ENCODE data around the gene ZNF205. TPM values are rescaled to one million over a fixed set of nuclear protein-coding genes. Genes with fewer than 3 reads are reported as not detected.

ZNF205 gene
- total RNA-seq, 1 experiment from 2014 or later = 21.3 TPM

DNA sequence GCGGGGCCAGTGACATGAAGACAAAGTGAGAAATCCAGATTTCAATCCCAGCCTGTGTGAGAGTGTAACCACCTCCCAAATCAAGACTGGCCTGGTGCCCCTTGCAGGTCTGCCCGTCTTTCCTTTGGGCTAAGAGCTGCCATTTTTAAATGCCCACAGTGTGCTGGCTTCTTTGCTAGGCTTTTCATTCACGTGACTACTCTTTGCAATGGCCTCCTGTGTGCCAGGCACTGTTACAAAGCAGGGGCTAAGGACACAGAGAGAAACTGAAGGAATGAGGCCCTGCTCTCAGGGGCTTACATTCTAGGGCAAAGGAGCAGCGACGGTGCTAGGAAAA lies 13.0 kb upstream of the ZNF205 start:
- in situ Hi-C loops (cut with HindIII; ENCODE audit: low sequenced_read_pairs) = no loop called here
- no peak for DNase-seq (ENCODE audit: low spot score)

DNA sequence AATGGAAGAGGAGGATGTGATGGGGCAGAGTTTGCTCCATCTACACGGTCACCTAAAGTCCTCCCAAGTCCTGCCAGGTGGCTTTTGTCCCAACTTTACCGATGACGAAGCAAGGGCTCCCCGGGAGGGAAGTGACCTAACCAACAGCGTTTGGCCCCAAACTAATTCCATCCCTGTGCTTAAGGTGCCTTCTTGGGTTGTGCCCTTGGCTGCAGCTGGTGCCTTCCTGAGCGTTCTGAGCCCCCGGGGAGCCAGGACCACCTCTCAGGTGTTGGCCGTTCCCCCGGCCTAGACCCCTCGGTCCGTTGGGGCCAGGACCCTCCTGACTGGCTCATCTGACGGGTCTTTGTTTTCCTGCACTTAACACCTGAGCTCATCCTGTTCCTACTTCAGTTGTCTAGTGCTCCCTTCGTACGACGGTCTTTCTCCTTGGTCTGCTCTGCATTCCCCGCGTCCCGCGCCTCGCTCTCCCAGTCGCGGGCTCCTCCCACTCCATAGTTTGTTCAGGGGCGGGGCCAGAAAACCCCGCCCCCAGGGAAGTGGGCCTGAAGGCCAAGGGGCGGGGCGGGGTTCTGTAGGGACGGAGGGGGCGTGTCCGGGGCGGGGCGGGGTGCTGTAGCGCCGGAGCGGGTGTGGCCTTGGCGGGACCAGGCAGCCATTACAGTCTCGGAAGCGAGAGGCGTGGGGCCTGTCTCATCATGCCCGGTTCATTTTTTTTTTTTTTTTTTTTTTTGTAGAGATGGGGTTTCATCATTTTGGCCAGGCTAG lies 12.5 kb upstream of the ZNF205 start:
- in situ Hi-C loops (cut with HindIII; ENCODE audit: low sequenced_read_pairs) = no loop called here
- peak; percentile 65 for DNase-seq (ENCODE audit: low spot score)

DNA sequence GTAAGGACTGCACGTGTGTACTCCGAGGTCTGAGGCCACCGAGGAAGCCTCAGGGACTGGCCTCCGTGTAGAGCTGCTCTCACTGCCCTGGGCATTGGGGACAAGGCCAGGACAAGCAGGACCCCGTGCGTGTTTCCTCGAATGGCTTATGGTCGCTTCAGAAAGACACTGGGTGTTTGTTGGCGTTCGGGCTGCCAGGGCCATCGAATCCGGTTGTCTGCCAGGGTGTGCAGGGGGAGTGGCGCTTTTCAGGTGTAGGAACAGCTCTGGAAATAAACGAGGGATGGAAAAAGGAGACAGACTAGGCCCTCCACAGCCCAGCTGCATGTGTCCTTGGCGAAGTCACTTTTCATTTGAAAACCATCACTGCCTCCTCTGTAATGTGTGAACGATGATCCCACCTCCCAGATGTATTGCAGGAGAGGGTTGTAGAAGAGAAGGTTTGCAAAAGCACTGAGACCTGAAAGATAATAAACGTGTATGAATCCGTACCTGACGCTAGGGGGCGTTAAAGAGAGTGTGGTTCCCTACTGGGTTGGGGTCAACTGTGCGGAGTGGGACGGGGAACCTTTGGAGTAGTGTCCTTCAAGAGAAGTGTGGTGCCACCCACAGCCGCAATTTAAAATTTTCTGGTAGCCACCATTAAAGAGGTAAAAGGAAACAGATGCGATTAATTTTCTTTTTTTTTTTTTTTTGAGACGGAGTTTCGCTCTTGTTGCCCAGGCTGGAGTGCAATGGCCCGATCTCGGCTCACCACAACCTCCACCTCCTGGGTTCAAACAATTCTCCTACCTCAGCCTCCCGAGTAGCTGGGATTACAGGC lies 11.2 kb upstream of the ZNF205 start:
- in situ Hi-C loops (cut with HindIII; ENCODE audit: low sequenced_read_pairs) = no loop called here
- peak; percentile 37 for DNase-seq (ENCODE audit: low spot score)

DNA sequence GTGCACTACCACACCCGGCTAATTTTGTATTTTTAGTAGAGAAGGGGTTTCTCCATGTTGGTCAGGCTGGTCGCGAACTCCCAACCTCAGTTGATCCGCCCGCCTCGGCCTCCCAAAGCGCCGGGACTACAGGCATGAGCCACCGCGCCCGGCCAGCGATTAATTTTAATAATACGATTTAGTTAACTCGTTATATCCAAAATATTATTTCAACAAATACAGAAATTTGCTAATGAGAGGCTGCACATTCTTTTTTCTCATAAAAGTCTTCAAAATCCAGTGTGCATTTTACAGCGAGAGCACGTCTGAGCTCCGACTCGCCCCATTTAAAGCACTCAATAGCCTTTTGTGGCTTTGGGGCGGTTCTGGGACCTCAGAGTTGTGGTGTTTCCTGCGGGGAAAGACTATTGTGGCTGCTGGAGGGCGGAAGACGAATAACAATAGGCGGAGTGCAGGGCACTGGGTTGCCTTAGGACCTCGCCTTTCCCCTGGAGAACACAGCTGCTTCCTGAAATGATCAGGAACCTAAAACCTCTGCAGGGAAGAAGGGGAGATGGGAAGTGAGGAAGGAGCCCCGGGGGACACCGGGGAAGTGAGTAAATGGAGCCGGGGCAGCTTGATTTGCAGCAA lies 10.4 kb upstream of the ZNF205 start:
- no peak for DNase-seq (ENCODE audit: low spot score)
- in situ Hi-C loops (cut with HindIII; ENCODE audit: low sequenced_read_pairs) = no loop called here

DNA sequence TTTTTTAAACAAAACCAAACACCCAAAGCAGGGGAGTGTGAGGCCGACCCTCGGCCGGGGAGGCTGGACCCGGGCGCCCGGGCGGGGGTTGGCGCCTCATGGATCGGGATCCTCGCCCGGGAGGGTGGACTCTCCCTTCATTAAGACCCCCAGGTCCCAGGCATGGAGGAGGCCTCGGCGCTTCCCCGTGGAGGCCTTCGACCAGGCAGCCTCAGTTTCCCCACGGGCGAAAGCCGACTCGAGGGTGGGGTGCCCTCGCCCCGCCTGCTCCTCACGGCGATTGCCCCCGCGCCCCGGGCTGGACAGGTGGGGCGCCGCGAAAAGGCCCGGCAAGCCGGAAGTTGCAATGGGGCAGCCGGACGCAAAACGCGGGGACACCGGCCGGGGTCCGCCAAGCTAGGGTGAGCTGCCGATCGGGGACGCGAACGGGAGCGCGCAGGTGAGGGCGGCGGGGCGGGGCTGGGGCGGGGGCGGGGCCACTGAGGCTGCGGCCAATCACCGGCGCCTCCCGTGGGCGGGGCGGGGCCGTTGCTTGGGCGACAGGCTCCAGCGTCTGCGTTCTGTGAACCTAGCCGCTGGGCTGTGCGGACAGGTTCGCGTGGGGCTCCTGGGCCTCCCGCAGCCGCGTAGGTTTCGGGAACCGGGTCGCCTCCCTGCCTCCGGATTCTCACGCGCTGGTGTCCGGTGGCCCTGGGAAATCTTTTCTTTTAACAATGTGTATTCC lies 6.0 kb upstream of the ZNF205 start:
- peak; percentile 90 for DNase-seq (ENCODE audit: low spot score)
- in situ Hi-C loops (cut with HindIII; ENCODE audit: low sequenced_read_pairs) = no loop called here

DNA sequence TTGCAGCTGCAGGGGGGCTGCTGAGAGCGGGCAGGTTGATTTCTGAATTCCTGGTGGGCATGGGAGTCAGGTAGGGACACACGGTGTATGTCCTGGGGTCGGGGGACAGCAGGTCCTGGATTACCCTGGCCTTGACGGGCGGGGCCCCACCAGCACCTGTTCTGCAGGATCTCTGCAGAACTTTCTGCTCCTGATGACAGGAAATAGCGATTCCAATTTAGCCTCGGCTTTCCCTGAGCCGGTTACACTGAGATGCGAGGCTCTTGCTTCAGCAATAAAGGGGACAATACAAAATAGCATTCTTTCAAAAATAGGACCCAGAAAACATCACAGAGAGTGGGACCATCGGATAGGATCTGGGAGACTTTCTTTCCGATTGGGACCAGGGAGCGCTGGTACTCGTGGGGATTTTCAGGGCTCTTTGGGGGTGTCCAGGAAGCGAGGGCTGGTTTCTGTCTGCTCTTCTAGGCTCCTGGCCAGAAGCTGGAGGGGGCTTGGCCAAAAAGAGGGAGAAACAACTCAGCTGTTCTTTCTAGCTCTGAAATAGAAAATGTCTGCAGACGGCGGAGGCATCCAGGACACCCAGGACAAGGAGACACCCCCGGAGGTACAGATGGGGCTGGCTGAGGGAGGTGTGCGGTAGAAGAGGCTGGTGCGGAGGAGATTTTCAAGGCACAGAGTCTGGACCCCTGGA lies 642 bp downstream of the ZNF205 start:
- DNase-seq (ENCODE audit: low spot score) = peak; percentile 41
- in situ Hi-C loops (cut with HindIII; ENCODE audit: low sequenced_read_pairs) = no loop called here

DNA sequence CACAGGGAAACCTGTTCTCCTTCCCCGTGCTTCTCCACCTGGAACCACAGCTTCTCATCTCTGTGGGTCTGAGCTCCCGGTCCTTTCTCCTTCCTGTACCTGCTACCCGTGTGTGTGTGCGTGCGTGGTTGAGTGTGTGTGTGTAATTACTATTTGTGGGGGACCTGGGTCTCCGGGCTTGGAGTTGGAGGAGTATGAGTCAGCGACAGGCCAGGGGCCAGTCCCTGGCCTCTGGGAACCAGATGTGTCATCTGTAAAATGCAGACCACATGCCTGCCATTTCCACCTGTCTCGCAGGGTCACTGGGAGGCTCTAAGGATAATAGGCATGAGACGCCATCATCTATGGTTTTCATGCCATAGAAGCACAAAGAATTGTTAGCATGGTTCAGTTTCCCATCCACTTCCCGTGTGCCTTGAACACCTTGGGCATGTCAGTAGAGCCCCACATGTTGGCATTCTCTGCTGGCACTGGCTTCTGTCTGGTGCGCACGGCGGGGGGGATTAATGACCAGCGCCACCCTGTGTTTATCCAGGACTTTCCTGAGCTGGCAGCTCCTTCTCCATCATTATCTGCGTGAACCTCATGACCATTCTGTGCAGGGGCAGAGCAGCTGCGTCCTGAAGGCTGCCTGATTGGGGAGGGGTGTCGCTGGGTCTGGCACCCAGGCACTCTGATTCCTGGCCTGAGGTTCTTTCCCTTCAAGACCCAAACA lies 1.5 kb downstream of the ZNF205 start:
- DNase-seq (ENCODE audit: low spot score) = no peak
- in situ Hi-C loops (cut with HindIII; ENCODE audit: low sequenced_read_pairs) = no loop called here

DNA sequence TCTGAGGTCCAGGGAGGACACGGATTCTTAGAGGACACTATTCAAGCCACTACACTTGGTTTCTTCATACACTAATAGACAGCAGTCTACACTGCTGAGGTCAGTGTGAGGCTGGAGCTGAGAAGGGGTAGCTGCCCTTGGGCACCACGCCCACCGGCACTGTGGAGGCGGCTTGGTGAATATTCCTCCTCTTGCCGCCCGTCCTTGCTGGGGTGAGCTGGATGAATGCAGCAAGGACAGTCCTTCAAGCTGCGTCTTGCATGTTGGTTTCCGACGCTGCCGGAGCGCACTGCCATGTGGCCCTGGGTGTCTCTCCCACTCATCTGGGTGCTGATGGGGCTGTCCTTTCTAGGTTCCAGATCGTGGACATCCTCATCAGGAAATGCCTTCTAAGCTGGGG lies 2.6 kb downstream of the ZNF205 start:
- in situ Hi-C loops (cut with HindIII; ENCODE audit: low sequenced_read_pairs) = no loop called here
- DNase-seq (ENCODE audit: low spot score) = no peak

DNA sequence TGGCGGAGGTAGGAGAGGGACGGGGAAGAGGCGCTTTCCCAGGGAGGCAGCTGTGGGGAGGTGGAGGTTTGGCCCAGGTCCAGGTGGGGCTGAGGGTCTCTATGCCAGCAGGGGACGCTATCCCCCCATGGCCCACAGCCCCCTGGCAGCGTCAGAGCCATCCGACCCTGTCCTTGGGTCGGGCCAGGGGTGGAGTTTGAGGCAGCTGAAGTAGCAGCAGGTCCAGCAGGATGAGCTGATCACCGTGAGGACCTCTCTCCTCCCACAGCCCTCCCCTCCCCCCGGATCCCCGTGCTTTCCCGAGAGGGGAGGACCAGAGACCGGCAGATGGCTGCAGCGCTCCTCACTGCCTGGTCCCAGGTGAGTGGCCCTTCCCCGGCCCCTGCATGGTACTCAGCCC lies 3.2 kb downstream of the ZNF205 start:
- no peak for DNase-seq (ENCODE audit: low spot score)
- in situ Hi-C loops (cut with HindIII; ENCODE audit: low sequenced_read_pairs) = no loop called here

DNA sequence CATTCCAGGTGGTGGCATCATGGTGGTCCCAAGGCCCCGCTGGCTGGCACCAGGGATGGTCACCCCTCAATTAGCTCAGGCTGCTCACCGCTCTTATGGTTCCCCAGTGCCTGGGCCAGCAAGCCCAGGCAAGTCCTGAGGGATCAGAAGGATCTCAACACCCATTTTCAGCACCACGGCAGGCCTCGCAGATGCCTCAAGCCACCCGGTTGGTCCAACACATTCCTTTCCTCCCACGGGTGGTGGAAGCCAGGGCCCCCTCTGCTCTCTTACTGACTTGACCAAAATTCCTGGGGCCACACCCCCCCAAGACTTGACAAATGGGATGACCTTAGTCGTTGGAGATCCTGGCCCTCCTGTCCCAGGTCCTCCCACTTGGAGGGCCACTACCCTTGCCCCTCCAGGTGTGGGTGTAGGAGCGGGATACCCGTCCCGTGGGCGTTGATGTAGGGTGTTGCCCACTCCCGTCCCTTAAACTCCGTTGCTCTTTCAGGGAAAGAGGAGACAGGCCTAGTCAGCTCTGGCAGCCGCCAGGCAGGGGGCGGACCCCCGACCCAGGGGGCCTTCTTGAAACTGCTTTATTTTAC lies 5.9 kb downstream of the ZNF205 start:
- in situ Hi-C loops (cut with HindIII; ENCODE audit: low sequenced_read_pairs) = no loop called here
- DNase-seq (ENCODE audit: low spot score) = no peak

DNA sequence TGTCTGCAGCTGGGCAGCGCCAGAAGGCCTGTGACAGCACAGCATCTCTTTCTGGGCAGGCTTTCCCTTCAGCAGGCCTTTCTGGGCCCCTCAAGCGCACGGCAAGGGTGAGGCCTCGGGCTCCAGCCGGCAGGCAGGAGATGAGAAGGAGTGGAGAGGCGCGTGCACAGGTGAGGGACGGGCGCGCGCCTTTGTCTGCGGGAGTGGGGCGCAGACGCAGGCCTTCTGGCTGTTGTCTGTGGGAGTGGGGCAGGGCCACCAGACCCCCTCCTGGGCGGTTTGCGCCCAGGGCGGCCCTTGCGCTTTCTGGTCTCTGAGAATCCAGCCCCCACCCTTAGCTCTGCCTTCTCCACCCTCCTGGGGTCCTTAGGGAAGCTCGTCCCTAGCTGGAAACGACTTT lies 6.5 kb downstream of the ZNF205 start:
- in situ Hi-C loops (cut with HindIII; ENCODE audit: low sequenced_read_pairs) = no loop called here
- DNase-seq (ENCODE audit: low spot score) = no peak

DNA sequence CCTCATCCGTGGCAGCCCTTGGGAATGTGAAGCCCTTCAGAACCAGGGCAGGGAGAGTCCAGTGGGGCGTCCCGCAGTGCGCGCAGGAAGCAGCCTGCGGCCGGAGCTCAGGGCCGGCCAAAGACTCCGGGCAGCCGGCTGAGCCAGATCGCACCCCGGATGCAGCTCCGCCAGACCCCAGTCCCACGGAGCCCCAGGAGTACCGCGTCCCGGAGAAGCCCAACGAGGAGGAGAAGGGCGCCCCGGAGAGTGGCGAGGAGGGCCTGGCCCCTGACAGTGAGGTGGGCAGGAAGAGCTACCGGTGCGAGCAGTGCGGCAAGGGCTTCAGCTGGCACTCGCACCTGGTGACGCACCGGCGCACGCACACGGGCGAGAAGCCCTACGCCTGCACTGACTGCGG lies 6.9 kb downstream of the ZNF205 start:
- no peak for DNase-seq (ENCODE audit: low spot score)
- in situ Hi-C loops (cut with HindIII; ENCODE audit: low sequenced_read_pairs) = no loop called here

DNA sequence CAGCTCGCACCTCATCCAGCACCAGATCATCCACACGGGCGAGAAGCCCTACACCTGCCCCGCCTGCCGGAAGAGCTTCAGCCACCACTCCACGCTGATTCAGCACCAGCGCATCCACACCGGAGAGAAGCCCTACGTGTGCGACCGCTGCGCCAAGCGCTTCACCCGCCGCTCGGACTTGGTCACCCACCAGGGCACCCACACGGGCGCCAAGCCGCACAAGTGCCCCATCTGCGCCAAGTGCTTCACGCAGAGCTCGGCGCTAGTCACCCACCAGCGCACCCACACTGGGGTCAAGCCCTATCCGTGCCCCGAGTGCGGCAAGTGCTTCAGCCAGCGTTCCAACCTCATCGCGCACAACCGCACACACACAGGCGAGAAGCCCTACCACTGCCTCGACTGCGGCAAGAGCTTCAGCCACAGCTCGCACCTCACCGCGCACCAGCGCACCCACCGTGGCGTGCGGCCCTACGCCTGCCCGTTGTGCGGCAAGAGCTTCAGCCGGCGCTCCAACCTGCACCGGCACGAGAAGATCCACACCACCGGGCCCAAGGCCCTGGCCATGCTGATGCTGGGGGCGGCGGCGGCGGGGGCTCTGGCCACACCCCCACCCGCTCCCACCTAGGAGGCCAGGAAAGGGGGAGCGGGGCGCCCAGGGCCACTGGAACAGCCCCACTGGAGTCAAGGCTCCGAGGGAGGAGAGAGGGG lies 7.5 kb downstream of the ZNF205 start:
- DNase-seq (ENCODE audit: low spot score) = no peak

DNA sequence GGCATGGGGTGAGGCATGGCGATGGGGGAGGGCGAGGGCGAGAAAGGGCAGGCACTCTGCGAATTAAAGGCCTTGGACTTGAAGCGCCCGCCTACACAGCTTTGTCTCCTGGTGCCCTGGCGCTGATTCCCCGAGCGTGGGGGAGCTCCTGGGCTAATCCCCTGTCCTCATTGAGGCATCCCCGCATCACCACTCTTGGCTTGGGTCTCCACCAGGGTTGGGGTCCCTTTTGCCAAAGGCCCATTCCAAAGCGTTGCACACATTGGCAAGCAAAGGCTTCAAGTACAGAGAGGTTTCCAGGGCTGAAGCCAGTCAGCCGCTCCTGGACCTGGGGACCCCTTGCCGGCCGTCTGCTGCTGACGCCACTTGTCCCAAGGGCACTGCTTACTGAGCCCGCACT lies 8.0 kb downstream of the ZNF205 start:
- in situ Hi-C loops (cut with HindIII; ENCODE audit: low sequenced_read_pairs) = no loop called here
- no peak for DNase-seq (ENCODE audit: low spot score)

More for the DNA sequence above, 7.5 kb downstream of the ZNF205 start:
- in situ Hi-C loops (cut with HindIII; ENCODE audit: low sequenced_read_pairs) = no loop called here

DNA sequence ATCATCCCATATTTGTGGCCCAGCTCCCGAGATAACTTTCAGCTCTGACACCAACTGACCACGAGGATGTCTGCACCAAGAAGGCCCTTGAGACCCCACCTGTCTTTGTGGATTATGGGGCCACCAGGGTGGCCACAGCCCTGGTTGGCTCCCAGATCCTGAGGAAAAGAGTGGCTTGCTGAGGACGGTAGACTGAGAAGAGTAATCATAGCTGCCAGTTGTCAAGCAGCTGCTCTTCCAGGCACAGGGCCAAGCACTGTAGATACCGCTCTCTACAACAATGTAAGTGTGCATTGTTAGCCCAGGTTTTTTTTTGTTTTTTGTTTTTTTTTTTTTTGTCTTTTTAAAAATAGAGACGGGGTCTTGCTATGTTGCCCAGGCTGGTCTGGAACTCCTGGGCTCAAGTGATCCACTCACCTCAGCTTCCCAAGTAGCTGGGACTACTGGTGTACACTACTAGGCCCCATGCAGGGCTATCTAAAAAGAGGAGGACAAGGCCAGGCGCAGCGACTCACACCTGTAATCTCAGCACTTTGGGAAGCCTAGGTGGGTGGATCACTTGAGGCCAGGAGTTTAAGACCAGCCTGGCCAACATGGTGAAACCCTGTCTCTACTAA lies 9.6 kb downstream of the ZNF205 start:
- in situ Hi-C loops (cut with HindIII; ENCODE audit: low sequenced_read_pairs) = no loop called here
- DNase-seq (ENCODE audit: low spot score) = no peak

DNA sequence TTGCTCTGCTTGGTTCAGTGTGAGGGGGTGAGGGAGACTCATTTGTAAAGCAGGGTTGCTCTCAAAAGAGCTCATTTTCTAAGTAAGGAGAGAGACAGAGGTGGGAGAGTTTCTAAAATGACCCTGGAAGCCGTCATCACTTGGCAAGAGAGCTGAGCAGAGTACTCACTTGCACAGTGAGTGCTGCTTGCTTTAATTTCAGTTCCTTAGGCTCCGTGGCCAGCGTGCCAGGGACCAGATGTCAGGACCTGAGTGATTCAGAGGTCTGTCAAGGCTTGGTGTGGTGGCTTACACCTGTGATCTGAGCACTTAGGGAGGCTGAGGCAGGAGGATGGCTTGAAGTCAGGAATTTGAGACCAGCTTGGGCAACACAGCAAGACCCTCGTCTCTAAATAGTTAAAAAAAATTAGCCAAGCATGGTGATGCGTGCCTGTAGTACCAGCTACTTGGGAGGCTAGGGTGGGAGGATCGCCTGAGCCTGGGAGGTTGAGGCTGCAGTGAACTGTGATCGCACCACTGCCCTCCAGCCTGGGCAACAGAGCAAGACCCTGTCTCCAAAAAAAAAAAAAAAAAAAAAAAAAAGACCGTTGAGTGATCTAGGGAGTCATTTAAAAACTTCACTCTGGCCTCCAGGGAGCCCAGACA lies 10.7 kb downstream of the ZNF205 start:
- DNase-seq (ENCODE audit: low spot score) = no peak
- in situ Hi-C loops (cut with HindIII; ENCODE audit: low sequenced_read_pairs) = no loop called here

All from G401 (cell line).